Fibroblast of mammary gland (primary cell): ENCODE data around the gene HERC3.

Experiments used
- DNase-seq: peaks from one replicate; pipeline ENCODE4 v3.0.0-alpha.2; 2010; ENCODE audit warnings: low read depth
- H3K4me3 ChIP-seq: 2 replicates; pipeline ENCODE4 v1.5.1; 2011; ENCODE audit warnings: low read depth, mild to moderate bottlenecking, low read length, moderate library complexity; ENCODE audit not compliant: control insufficient read depth
- TF ChIP-seq, protein P1 (sequence below): conservative IDR thresholded peaks from 2 replicates; pipeline ENCODE4 v1.5.1; 2011; ENCODE audit warnings: low read depth, low read length, inconsistent platforms; ENCODE audit not compliant: control insufficient read depth, insufficient read depth

The HERC3 gene

DNA sequence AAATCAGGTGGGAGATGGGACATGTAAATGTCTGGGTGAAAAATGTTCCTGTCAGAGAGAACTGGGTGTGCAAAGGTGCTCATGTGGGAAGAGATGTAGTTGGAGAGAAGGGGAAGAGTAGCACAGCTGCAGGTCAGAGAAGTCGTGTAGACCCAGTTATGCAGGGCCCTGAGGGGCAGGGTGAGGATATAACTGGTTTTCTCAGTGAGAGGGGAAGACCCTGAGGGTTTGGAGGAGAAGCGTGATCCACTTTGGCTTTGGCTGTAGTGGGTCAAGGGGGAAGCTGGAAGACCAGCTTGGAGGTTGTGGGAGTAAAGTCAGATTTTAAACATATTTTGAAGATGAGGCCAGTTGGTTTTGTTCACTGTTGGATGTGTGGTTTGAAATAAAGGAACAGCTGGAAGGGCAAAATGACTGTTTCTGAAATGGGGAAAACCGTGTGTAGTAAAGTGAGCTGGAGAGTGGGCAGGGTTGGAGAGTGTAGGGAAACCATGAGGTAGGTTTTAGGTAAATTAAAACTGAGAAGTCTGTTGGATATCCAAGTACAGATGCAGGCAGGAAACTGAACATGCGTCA is 61.2 kb downstream of the HERC3 start:
- no peak for DNase-seq
- no peak overlapping the region for H3K4me3 ChIP-seq
- TF ChIP-seq, protein P1, sequence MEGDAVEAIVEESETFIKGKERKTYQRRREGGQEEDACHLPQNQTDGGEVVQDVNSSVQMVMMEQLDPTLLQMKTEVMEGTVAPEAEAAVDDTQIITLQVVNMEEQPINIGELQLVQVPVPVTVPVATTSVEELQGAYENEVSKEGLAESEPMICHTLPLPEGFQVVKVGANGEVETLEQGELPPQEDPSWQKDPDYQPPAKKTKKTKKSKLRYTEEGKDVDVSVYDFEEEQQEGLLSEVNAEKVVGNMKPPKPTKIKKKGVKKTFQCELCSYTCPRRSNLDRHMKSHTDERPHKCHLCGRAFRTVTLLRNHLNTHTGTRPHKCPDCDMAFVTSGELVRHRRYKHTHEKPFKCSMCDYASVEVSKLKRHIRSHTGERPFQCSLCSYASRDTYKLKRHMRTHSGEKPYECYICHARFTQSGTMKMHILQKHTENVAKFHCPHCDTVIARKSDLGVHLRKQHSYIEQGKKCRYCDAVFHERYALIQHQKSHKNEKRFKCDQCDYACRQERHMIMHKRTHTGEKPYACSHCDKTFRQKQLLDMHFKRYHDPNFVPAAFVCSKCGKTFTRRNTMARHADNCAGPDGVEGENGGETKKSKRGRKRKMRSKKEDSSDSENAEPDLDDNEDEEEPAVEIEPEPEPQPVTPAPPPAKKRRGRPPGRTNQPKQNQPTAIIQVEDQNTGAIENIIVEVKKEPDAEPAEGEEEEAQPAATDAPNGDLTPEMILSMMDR = no peak

DNA sequence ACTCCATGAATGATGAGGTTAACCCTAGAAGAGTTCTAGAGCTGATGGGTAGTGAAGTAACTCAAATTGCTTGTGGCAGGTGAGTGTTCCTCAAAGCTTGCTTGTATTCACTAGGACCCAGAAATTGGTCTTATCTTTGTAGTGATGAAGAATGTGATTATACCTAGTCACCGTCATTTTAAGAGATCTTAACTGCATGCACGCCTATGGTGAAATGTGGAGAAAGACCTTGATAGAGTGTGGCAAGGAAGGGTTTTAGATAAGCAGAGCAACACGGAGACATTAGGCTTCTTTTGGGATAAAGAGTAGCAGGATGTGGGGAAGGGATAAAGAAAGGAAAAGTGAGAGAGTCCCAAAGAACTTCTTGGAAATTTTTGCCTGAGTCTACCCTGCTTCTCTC is 62.9 kb downstream of the HERC3 start:
- DNase-seq = no peak
- TF ChIP-seq, protein P1 = no peak
- H3K4me3 ChIP-seq = no peak overlapping the region

DNA sequence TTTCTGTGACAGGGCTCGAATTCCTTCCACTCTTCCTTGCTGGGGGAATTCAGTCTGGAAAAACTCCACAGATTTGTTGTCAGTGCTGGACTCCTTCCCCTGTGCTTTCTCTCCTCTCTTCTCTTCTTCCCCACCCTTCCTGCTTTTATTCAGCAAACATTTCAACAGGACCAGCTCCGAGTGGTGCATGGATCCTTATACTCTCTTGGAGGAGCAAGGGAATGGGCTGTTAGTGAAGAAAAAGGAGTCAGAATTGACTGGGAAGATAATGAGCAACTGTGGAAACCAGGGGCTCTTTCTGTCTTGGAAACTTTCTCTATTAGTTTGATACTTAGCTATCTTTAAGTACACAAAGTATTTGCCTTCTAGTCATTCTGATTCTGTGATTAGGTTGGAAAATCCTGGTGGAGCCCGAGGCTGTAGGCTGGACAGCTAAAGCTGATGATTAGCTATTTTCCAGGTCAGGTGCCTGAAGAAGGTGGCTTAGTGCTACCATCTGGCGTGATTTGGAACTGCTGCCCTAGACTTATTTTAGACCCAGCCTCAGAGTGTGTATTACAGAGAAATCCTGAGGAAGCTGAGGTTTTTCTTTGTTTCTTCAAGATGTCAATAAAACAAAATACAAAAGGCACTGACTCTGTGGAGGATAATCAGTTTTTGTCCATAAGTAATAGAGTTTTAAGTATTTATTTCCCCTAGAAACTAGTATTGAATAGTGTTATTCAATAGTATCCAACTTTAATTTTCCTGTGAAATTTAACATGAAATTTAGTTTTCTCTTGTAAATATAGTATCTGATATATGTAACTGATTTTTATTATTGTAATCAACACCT is 67.0 kb downstream of the HERC3 start:
- TF ChIP-seq, protein P1 = peak; percentile 87
- H3K4me3 ChIP-seq = no peak overlapping the region
- peak; percentile 86 for DNase-seq

DNA sequence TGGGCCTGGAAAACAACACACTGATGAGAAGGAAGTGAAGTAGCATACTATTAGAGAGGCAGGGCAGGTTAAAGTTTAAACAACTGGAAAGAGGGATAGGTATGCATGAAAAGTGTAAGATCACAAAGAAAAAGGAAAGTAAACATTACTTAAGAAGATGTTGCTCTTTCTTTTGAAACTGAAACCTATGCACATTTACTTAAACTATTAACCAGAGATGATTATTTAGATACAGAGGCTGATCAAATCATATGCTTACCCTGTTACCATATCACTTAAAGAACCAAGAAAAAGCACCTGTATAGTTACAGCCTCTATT is 67.6 kb downstream of the HERC3 start:
- H3K4me3 ChIP-seq = no peak overlapping the region
- TF ChIP-seq, protein P1 = no peak
- DNase-seq = no peak

DNA sequence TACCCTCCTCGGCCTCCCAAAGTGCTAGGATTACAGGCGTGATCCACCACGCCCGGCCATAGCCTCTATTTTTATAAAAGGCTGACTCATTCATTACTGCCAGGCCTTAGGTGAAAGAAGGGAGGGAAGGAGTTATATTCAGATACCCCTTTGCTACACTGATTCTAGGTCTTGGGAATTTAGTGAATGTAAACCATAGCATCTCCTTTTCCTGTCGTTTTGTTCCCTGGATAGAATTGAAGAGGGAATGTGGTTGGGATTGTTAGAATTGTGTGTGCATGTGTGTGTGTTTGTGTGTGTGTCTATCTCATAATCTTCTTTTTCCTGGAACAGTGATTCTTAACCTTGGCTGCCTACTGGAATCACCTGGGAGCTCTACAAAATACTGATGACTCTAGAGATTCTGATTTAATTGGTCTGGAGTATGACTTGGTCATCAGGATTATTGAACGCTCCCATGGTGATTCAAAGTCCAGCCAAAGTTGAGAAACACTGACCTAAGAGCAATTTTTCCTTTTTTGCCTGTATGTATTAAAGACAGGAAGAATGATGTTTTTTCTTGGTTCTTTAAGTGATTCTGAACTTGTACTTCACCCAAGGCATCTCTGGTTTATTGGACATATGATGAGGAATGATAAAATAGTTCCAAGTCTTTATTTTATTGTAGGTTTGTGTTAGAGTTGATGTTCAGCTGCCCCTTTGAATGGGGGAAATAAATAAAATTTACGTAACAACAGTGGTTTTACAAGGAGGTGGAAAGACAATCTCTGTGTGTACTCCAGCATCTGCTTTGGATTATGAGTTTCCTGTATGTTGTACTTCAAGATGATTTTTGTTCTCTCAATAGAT is 68.4 kb downstream of the HERC3 start:
- peak; percentile 95 for DNase-seq
- H3K4me3 ChIP-seq = no peak overlapping the region
- TF ChIP-seq, protein P1 = no peak

DNA sequence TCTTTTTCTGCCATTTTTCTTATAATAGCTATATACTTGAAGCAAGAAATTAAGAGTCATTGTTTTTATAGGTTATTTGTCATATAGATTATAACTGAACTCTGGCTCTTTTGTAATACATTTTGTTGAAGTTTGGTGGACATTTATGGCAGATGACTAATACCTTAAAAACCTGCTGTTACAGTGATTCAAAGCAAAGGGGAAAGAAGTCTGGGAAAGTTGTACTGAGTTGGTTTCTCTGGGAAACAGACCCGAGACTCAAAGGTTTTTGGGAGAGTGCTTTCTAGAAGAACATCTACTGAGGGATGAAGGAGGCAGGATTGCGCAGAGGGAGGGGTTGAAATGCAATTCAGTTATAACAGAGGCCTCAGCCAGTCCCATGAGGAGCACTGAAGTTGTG is 69.5 kb downstream of the HERC3 start:
- DNase-seq = peak; percentile 97
- no peak overlapping the region for H3K4me3 ChIP-seq
- TF ChIP-seq, protein P1 = no peak
